Measurements from ENCODE around the gene RUVBL1.

Gene RUVBL1

DNA sequence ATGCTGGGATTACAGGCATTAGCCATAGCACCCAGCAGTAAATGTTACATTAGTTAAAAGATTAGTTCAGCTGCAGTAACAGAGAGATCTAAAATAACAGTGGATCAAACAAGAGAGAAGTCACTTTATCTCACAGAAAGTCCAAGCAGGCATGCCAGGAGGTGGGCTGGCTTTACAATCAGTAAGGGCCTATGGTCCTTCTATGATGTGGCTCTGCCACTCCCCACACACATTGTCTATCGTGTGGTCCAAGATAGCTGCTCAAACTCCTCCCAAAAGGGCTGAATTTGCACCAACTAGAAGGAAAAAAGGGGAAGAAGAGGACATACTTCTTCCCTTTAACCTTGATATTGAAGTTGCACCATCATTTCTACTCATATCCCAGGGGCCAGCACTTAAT, 4.6 kb upstream of the RUVBL1 start:
- H3K27me3 ChIP-seq (replicated peaks): no peaks in the 10 kb centered on the region
- no peak overlapping the region for H3K27ac ChIP-seq
- no peaks in the 10 kb centered on the region for H3K36me3 ChIP-seq (replicated peaks)
- TF ChIP-seq, protein P1, sequence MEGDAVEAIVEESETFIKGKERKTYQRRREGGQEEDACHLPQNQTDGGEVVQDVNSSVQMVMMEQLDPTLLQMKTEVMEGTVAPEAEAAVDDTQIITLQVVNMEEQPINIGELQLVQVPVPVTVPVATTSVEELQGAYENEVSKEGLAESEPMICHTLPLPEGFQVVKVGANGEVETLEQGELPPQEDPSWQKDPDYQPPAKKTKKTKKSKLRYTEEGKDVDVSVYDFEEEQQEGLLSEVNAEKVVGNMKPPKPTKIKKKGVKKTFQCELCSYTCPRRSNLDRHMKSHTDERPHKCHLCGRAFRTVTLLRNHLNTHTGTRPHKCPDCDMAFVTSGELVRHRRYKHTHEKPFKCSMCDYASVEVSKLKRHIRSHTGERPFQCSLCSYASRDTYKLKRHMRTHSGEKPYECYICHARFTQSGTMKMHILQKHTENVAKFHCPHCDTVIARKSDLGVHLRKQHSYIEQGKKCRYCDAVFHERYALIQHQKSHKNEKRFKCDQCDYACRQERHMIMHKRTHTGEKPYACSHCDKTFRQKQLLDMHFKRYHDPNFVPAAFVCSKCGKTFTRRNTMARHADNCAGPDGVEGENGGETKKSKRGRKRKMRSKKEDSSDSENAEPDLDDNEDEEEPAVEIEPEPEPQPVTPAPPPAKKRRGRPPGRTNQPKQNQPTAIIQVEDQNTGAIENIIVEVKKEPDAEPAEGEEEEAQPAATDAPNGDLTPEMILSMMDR (IDR thresholded peaks at IDR 0.05; ENCODE audit: low read depth, low read length, missing control alignments): no peak
- no peak overlapping the region for H3K4me3 ChIP-seq (ENCODE audit: low read depth, low read length)
- no peak for DNase-seq
- in situ Hi-C loops (cut with HindIII; ENCODE audit: low pct_ligation_motif_present, low sequenced_read_pairs): no loop called here

DNA sequence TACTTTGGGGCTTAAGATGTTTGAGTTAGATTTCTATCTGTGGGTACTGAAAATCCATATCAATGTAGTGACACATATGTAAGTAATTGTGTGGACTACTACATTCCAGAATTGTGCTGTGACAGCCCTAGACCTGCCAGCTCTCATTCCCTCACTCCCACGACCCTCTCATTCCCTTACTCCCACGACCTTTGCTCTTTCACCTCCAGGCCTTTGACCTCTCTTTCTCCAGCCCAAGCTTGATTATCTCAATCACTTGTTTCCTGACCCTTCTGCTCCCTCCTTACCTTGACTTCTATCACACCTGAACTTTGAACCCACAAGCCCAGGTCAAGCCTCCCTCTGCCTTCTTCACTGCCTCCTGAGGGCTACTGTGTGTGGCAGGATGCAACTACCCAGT, 3.6 kb upstream of the RUVBL1 start:
- Histone ChIP-seq H3K27ac (no peak overlapping the region), H3K27me3 (replicated peaks) (no peaks in the 10 kb centered on the region), H3K36me3 (replicated peaks) (no peaks in the 10 kb centered on the region), H3K4me3 (ENCODE audit: low read depth, low read length) (no peak overlapping the region)
- no peak for DNase-seq
- in situ Hi-C loops (cut with HindIII; ENCODE audit: low pct_ligation_motif_present, low sequenced_read_pairs): no loop called here
- TF ChIP-seq, protein P1 (IDR thresholded peaks at IDR 0.05; ENCODE audit: low read depth, low read length, missing control alignments): no peak

DNA sequence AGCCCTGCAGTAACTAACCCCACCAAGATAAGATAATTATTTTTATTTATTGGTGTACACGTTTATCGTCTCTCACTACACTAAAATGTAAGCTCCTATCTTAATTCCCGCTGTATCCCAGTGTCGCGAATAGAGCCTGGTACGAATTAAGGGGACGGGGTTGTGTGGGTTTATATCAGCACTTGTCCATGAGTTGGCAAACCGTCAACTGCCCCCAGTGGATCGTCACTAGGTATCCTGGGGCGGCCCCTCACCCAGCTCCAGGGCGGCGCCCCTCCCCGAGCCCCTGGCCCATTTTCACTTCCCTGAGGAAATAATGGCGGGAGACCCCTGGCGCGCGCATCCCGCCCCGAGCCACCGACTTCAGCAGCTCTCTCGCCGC, 465 bp downstream of the RUVBL1 start:
- no peak for DNase-seq
- no peaks in the 10 kb centered on the region for H3K36me3 ChIP-seq (replicated peaks)
- TF ChIP-seq, protein P1 (IDR thresholded peaks at IDR 0.05; ENCODE audit: low read depth, low read length, missing control alignments): no peak
- no peaks in the 10 kb centered on the region for H3K27me3 ChIP-seq (replicated peaks)
- peak overlapping the region; percentile 99 for H3K4me3 ChIP-seq (ENCODE audit: low read depth, low read length)
- peak overlapping the region; percentile 68 for H3K27ac ChIP-seq
- in situ Hi-C loops (cut with HindIII; ENCODE audit: low pct_ligation_motif_present, low sequenced_read_pairs): no loop called here

DNA sequence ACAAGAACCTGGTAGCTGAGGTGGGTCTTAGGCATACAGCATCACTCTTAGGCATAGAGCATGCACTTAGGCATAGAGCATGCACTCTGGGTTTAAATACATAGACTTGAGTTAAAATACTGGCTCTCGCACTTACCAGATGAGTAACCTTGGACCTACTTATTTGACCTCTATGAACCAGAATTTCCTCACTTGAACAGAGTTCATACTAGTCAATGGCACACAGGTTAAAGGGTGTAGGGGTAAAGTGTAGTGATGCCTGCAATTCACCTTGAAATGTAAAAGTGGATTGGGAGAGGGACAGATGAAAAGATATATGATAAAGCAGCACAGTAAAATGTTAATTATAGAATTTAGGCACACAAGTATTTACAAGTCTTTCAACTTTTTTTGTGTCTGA, 1.6 kb downstream of the RUVBL1 start:
- Histone ChIP-seq H3K27ac (no peak overlapping the region), H3K4me3 (ENCODE audit: low read depth, low read length) (no peak overlapping the region), H3K36me3 (replicated peaks) (no peaks in the 10 kb centered on the region), H3K27me3 (replicated peaks) (no peaks in the 10 kb centered on the region)
- no peak for DNase-seq
- TF ChIP-seq, protein P1 (IDR thresholded peaks at IDR 0.05; ENCODE audit: low read depth, low read length, missing control alignments): no peak
- in situ Hi-C loops (cut with HindIII; ENCODE audit: low pct_ligation_motif_present, low sequenced_read_pairs): no loop called here

DNA sequence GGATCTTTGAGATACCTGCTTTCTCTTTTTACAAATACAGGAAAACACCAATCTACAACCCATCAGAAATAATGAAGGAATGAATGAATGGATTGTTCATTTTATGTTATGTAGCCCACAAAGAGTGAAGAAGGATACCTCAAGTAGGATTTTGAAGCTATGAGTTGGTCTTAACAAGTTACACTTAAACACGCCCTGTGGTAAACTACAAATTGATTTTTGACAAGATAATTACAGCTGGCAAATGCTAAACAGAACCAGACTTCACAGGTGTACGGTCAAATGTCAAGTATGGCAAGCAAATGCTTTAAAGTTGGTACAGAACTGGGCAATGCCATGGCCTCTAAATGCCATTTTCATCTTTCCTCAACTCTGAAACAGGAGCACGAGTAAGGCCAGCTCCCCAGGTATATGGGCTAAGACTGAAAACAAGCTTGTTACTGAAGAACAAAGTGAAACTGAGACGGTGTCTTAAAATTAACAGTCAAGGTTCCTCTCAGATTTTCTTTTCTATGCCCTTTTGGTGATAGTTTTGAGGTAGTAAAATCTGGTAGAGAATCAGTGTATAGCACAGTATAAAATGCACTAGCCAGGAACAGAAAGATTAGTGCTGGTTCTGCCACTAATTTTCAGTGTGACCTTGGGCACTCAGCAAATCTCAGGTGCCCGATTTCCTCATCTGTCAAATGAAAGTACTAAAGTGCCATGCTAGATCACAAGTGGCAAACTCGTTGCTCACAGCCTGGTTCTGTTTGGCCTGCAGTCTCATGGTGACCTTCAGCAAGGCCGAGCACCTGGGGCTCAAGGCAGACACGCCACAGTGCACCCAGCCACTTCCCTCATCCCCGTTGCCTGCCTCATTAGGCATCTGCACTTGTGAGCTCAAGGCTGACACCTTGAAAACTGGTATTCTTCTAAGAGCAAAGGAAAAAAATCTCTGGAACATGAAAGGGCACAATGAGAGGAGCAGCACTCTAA, 9.5 kb downstream of the RUVBL1 start:
- H3K27ac ChIP-seq: no peak overlapping the region
- no peaks in the 10 kb centered on the region for H3K27me3 ChIP-seq (replicated peaks)
- TF ChIP-seq, protein P1 (IDR thresholded peaks at IDR 0.05; ENCODE audit: low read depth, low read length, missing control alignments): no peak
- no peak overlapping the region for H3K4me3 ChIP-seq (ENCODE audit: low read depth, low read length)
- in situ Hi-C loops (cut with HindIII; ENCODE audit: low pct_ligation_motif_present, low sequenced_read_pairs): no loop called here
- DNase-seq: no peak
- no peaks in the 10 kb centered on the region for H3K36me3 ChIP-seq (replicated peaks)
